NCI-H2171 (cell line): Measurements from ENCODE around the gene PAOX.
"Not testable (repeated sequence)": the region's sequence is repeated elsewhere in the genome, so short reads cannot be mapped to it uniquely, and the experiment has no call there.

Experiments
- DNase-seq: peaks from one replicate; lab custom pipeline; 2025; lab: John Stamatoyannopoulos, UW

PAOX gene

GRCh38 chr10:133365461-133366129 is 13.5 kb upstream of the PAOX start:
- DNase-seq: peak; percentile 34

GRCh38 chr10:133366130-133366478 is 13.0 kb upstream of the PAOX start:
- DNase-seq: no peak

- DNase-seq: no peak
Observed at GRCh38 chr10:133366751-133367150, 12.3 kb upstream of the PAOX start.

- not testable (repeated sequence) for DNase-seq
Observed at GRCh38 chr10:133367461-133367860, 11.6 kb upstream of the PAOX start.

- no peak for DNase-seq
Observed at GRCh38 chr10:133368153-133368552, 10.9 kb upstream of the PAOX start.

GRCh38 chr10:133370030-133370786 is 8.9 kb upstream of the PAOX start:
- no peak for DNase-seq

GRCh38 chr10:133372507-133372906 is 6.6 kb upstream of the PAOX start:
- no peak for DNase-seq

- DNase-seq: peak; percentile 75
Observed at GRCh38 chr10:133373174-133374090, 5.6 kb upstream of the PAOX start, which contains the start of gene ECHS1. Gene ECHS1 (minus strand): TSS chr10:133373354. CDS start chr10:133373333, 21 bp downstream.

- no peak for DNase-seq
Observed at GRCh38 chr10:133375357-133376115, 3.5 kb upstream of the PAOX start.

- DNase-seq: not testable (repeated sequence)
Observed at GRCh38 chr10:133376183-133376582, 2.9 kb upstream of the PAOX start.

GRCh38 chr10:133377025-133377817 is 1.8 kb upstream of the PAOX start:
- DNase-seq: no peak

- no peak for DNase-seq
Observed at GRCh38 chr10:133377818-133378250, 1.2 kb upstream of the PAOX start.

- no peak for DNase-seq
Observed at GRCh38 chr10:133378251-133379096, 588 bp upstream of the PAOX start.

GRCh38 chr10:133379801-133380666 is 972 bp downstream of the PAOX start:
- DNase-seq: no peak

- DNase-seq: no peak
Observed at GRCh38 chr10:133381036-133381435, 2.0 kb downstream of the PAOX start.

- no peak for DNase-seq
Observed at GRCh38 chr10:133383551-133383950, 4.5 kb downstream of the PAOX start.

- DNase-seq: no peak
Observed at GRCh38 chr10:133384071-133384470, 5.0 kb downstream of the PAOX start.

GRCh38 chr10:133385214-133385613 is 6.2 kb downstream of the PAOX start:
- no peak for DNase-seq

GRCh38 chr10:133386951-133387350 is 7.9 kb downstream of the PAOX start:
- not testable (repeated sequence) for DNase-seq
